Lower lobe of right lung (tissue), 2 donors: ENCODE results near the gene PRRC1. TPM values are rescaled to one million over a fixed set of nuclear protein-coding genes. Genes with fewer than 3 reads are reported as not detected.

Experiments
- ATAC-seq, 2 donors: fragments of 200-7000 bp; cut with Tn5 transposase; one replicate each; pipeline ENCODE4 v1.9.1; 2020 to 2022; ENCODE audit warnings: mild to moderate bottlenecking in 2 of 2, moderate library complexity in 2 of 2
- DNase-seq: peaks from one replicate; pipeline ENCODE4 v3.0.0-alpha.2; 2020
- H3K27ac ChIP-seq: fragments of 200-600 bp; one replicate; pipeline ENCODE4 v1.8.0; 2022
- H3K27me3 ChIP-seq: fragments of 200-600 bp; one replicate; pipeline ENCODE4 v1.8.0; 2022; ENCODE audit warnings: low read depth
- H3K36me3 ChIP-seq: fragments of 200-600 bp; one replicate; pipeline ENCODE4 v1.8.0; 2022; ENCODE audit warnings: mild to moderate bottlenecking
- H3K4me1 ChIP-seq: fragments of 200-600 bp; one replicate; pipeline ENCODE4 v1.8.0; 2022
- H3K4me3 ChIP-seq: fragments of 200-600 bp; one replicate; pipeline ENCODE4 v1.8.0; 2022; ENCODE audit warnings: mild to moderate bottlenecking
- H3K9me3 ChIP-seq: fragments of 200-600 bp; one replicate; pipeline ENCODE4 v1.8.0; 2022
- intact Hi-C: fragments of 100-400 bp; cut with DNase I; formaldehyde crosslinking; loops from one replicate; pipeline ENCODE4 v1.11.0; 2022
- total RNA-seq: library from RNA; stranded (reverse); fragmentation: NEBNext Ultra II Directional; extraction: Animal tissue kit (Norgen Biotek cat#: 25700); gene quantifications from one replicate; pipeline ENCODE4 v1.2.1, GENCODE V29; 2021
- TF ChIP-seq, protein P1 (sequence below): fragments of 200-600 bp; IDR thresholded peaks from one replicate; pipeline ENCODE4 v1.8.0; 2022; ENCODE audit warnings: antibody characterized with exemption, mild to moderate bottlenecking
- donor health status: DM: no; HTN: yes; CAD: no; lungs with severe emphysema.

PRRC1 gene
- total RNA-seq, 1 donor from 2014 or later: 49.7 TPM

DNA sequence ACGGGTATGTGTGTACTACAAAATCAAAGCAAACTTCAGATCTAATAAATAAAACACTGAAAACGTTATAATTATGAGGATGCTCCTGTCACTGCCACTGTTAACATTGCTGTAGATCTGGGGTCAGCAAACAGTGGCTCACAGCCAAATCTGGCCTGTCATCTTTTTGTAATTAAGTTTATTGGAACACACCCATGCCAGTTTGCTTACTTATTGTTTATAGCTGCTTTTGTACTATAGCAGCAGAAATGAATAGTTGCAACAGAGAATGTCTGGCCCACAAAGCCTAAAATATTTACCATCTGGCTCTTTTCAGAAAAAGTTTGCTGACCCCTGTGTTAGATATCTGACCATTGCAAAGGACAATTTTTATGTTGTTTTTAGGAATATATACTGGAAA lies 32.1 kb downstream of the PRRC1 start:
- intact Hi-C loops: no loop called here
- Histone ChIP-seq H3K36me3 (peaks cover 59% of the 10 kb centered on the region), H3K4me1 (no peaks in the 10 kb centered on the region), H3K4me3 (no peak overlapping the region), H3K9me3 (no peaks in the 10 kb centered on the region), H3K27ac (no peak overlapping the region), H3K27me3 (no peaks in the 10 kb centered on the region)
- ATAC-seq (no peak), DNase-seq (no peak)
- TF ChIP-seq, protein P1, sequence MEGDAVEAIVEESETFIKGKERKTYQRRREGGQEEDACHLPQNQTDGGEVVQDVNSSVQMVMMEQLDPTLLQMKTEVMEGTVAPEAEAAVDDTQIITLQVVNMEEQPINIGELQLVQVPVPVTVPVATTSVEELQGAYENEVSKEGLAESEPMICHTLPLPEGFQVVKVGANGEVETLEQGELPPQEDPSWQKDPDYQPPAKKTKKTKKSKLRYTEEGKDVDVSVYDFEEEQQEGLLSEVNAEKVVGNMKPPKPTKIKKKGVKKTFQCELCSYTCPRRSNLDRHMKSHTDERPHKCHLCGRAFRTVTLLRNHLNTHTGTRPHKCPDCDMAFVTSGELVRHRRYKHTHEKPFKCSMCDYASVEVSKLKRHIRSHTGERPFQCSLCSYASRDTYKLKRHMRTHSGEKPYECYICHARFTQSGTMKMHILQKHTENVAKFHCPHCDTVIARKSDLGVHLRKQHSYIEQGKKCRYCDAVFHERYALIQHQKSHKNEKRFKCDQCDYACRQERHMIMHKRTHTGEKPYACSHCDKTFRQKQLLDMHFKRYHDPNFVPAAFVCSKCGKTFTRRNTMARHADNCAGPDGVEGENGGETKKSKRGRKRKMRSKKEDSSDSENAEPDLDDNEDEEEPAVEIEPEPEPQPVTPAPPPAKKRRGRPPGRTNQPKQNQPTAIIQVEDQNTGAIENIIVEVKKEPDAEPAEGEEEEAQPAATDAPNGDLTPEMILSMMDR: no peak

DNA sequence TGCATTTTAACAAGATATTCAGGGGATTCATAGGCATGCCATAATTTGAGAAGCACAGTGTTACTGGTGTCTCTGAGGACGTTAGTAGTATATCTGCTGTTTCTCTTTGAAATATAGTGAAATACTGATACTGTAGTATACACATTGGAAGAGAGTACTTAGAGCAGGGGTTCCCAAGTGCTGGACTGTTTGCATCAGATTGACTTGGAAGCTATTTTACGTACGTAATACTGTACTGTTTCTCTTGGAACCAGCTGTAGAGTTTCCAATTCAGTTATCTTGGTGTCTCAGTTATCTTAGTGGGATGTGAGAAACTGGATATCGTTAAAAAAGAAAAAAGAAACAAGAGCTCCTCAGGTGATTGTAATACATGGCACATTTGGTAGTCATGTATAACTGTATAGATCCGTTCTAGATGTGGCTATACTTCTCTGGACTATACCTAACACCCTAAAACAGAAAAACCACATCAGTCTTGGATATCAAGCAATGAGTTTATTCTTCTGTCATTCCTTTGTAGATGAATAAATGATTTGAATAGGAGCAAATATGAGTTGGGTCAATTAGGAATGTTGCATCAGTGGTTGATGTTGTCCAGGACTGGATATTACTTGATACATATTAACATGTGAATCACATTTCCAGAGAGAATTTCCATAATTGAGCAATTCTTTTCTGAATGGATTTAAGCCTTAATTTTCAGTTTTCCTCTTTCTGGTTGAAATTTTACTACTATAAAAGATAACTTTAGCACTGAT lies 33.4 kb downstream of the PRRC1 start:
- TF ChIP-seq, protein P1: no peak
- no peaks in the 10 kb centered on the region for H3K9me3 ChIP-seq
- H3K27me3 ChIP-seq: no peaks in the 10 kb centered on the region
- H3K4me1 ChIP-seq: no peaks in the 10 kb centered on the region
- DNase-seq: no peak
- H3K27ac ChIP-seq: no peak overlapping the region
- peaks cover 59% of the 10 kb centered on the region for H3K36me3 ChIP-seq
- H3K4me3 ChIP-seq: no peak overlapping the region
- ATAC-seq: no peak
- intact Hi-C loops: no loop called here

- TF ChIP-seq, protein P1: no peak
- Histone ChIP-seq H3K27me3 (no peaks in the 10 kb centered on the region), H3K9me3 (no peaks in the 10 kb centered on the region), H3K36me3 (peaks cover 59% of the 10 kb centered on the region), H3K4me3 (no peak overlapping the region), H3K27ac (no peak overlapping the region), H3K4me1 (no peaks in the 10 kb centered on the region)
- intact Hi-C loops: no loop called here
- no peak for ATAC-seq
- no peak for DNase-seq
Measured at GRCh38 chr5:127551410-127552041, 34.1 kb downstream of the PRRC1 start.

DNA sequence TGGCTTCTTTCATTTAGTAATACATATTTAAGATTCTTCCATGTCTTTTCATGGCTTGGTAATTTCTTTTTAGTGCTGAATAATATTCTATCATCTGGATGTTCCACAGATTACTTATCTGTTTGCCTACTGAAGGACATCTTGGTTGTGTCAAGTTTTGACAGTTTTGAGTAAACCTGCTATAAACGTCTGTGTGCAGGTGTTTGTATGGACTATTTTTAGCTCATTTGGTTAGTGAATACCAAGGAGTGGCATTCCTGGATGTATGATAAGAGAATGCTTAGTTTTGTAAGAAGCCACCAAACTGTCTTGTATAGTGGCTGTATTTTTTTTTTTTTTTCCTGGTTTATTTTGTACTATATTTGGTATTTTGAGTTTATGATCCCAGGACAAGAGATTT lies 38.4 kb downstream of the PRRC1 start:
- Histone ChIP-seq H3K4me1 (no peaks in the 10 kb centered on the region), H3K4me3 (no peak overlapping the region), H3K9me3 (no peaks in the 10 kb centered on the region), H3K27me3 (no peaks in the 10 kb centered on the region), H3K27ac (no peak overlapping the region), H3K36me3 (peaks cover 33% of the 10 kb centered on the region)
- DNase-seq: no peak
- ATAC-seq: peak in 1 of 2 donors; percentile 26
- intact Hi-C loops: no loop called here
- TF ChIP-seq, protein P1: no peak

DNA sequence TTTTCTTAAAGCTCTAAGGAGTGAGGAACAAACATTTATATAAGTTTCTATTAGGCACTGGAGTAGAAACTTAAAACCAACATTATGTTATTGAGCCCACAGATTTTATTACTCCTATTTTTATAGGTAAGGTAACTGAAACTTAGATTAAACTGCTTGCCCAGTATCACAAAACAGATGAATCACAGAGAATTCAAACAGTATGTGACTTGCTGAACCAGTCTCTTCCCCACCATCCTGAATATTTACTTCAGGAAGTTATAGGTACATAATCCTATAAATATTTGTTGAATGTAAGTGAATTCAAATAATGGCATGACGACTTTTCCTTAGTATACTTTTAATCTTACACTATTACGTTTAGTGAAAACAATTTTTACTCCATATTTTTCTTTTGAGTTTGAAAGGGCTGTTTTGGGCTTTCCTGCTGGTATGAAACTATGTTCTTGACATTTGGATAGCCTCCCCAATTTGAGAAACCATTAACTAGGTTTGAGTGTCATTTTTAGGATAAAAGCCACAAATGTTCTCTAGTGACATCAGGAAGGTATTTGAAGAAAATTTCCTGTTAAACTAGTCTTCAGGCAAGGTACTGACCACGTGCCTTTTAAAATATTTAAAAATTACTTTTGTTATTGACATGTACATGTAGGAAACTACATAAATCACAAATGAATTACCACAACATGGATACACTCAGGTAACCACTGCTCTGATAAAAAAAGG lies 39.3 kb downstream of the PRRC1 start:
- ATAC-seq (peak in 1 of 2 donors; percentile 69), DNase-seq (no peak)
- no peak overlapping the region for H3K27ac ChIP-seq
- TF ChIP-seq, protein P1: no peak
- H3K9me3 ChIP-seq: no peaks in the 10 kb centered on the region
- no peaks in the 10 kb centered on the region for H3K4me1 ChIP-seq
- no peak overlapping the region for H3K4me3 ChIP-seq
- H3K36me3 ChIP-seq: peaks cover 25% of the 10 kb centered on the region
- intact Hi-C loops: no loop called here
- H3K27me3 ChIP-seq: no peaks in the 10 kb centered on the region
